ENCODE results near the gene IFFO2. TPM values are rescaled to one million over a fixed set of nuclear protein-coding genes. Genes with fewer than 3 reads are reported as not detected.

Gene IFFO2
- polyA plus RNA-seq, 1 of the 3 experiments (the other 2 are of a cell fraction): 10.5 TPM

- no peak overlapping the region for H3K9ac ChIP-seq
- WGBS (ENCODE audit: low lambda C conversion rate): 67% methylated on average over 17 of the region's 17 CpGs
Observed at GRCh38 chr1:18957532-18958300, 1.2 kb upstream of the IFFO2 start.

More at GRCh38 chr1:18957532-18958300, 1.2 kb upstream of the IFFO2 start:
- Histone ChIP-seq H3K4me3 (ENCODE audit: low read depth in 2 of 2, low read length in 1 of 2) (peak overlapping the region; percentile 70 to 71; a peak in 3 of 4 replicates), H3K9me2 (no peaks in the 10 kb centered on the region), H4K20me1 (ENCODE audit: insufficient read depth) (peaks cover 21% of the 10 kb centered on the region), H3K79me2 (ENCODE audit: insufficient read depth) (peaks cover 30% of the 10 kb centered on the region), H3K4me2 (peak overlapping the region; percentile 96), H3K9me3 (no peaks in the 10 kb centered on the region), H3F3A (replicated peaks; ENCODE audit: insufficient read depth) (no peaks in the 10 kb centered on the region), H3K36me3 (replicated peaks in 1 of 2; ENCODE audit: control insufficient read depth in 1 of 2, insufficient read depth in 2 of 2, low read length in 1 of 2) (peaks cover 0 to 8% of the 10 kb centered on the region in 2 experiments), H3K27ac (ENCODE audit: low read depth in 2 of 2, low read length in 1 of 2) (no peak overlapping the region), H3K27me3 (ENCODE audit: insufficient read depth) (no peaks in the 10 kb centered on the region), H2AFZ (ENCODE audit: low read depth) (no peak overlapping the region; the same call in 1 of the 2 replicates), H3K4me1 (ENCODE audit: control insufficient read depth in 1 of 2, insufficient read depth in 2 of 2, low read depth in 1 of 2, low read length in 1 of 2) (peaks cover 5 to 15% of the 10 kb centered on the region in 2 experiments; a peak in 2 of 4 replicates)
- ChIA-PET POLR2A (no interaction called here), CTCF (interaction anchor here (4.2 kb wide), 2 partner anchors 45 to 51 kb away, joined by 24 to 33 read pairs; no protein-coding TSS in a partner anchor)
- TF ChIP-seq PBX3 (IDR thresholded peaks at IDR 0.05): no peak
- no peak for TF ChIP-seq EZH2phosphoT487 (IDR thresholded peaks at IDR 0.05; ENCODE audit: borderline replicate concordance, low read depth)
- no peak for TF ChIP-seq CTCF (IDR thresholded peaks at IDR 0.05)
- TF ChIP-seq USF1 (IDR thresholded peaks at IDR 0.05; ENCODE audit: borderline replicate concordance, low read depth): no peak
- no peak for TF ChIP-seq RAD21 (IDR thresholded peaks at IDR 0.05; ENCODE audit: low read length)
- no peak for TF ChIP-seq GABPA (IDR thresholded peaks at IDR 0.05; ENCODE audit: low read depth)
- TF ChIP-seq ELF1 (IDR thresholded peaks at IDR 0.05): no peak
- no peak for TF ChIP-seq RXRA (IDR thresholded peaks at IDR 0.05; ENCODE audit: borderline replicate concordance, low read depth)
- no peak for TF ChIP-seq NFIC (IDR thresholded peaks at IDR 0.05; ENCODE audit: borderline replicate concordance)
- TF ChIP-seq EP300 (IDR thresholded peaks at IDR 0.05; ENCODE audit: borderline replicate concordance in 1 of 2, low read depth in 1 of 2, low read length in 1 of 2): no peak
- no peak for DNase-seq

All from SK-N-SH (cell line).